ENCODE results near the gene NEDD4L. TPM values are rescaled to one million over a fixed set of nuclear protein-coding genes. Genes with fewer than 3 reads are reported as not detected.
A peak's percentile ranks its signal among the peaks of the same experiment; 100 is the strongest.

The NEDD4L gene
- total RNA-seq, 2 donors from 2014 or later = 149 to 212 TPM

DNA sequence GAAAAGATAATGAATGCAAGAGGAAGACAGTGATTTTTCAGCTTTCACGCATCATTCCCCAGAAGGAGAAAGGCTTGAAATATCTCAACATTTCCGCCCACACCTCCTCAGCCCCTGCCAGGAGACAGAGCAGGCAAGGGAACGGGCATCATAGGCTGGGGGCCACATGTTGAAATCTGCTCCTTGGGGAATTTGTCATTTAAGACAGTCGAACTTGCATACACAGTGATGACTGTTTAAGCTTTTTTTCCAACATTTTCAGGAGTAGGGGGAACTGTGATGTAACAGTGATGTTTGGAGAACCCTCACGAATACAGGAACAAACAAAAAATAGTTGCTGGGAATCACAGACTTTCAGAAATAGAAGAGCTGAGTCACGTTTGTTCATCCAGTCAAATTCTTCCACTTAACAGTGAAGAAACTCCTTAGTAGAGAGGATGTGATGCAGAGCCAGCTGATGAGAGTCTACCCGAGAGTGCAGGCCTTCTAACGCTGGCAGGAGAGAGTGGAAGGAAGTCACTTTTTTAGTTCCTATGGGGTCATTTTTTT, 318.1 kb downstream of the NEDD4L start:
- Histone ChIP-seq H3K36me3 (no peaks in the 10 kb centered on the region), H3K27me3 (no peaks in the 10 kb centered on the region)
- no peak for DNase-seq

DNA sequence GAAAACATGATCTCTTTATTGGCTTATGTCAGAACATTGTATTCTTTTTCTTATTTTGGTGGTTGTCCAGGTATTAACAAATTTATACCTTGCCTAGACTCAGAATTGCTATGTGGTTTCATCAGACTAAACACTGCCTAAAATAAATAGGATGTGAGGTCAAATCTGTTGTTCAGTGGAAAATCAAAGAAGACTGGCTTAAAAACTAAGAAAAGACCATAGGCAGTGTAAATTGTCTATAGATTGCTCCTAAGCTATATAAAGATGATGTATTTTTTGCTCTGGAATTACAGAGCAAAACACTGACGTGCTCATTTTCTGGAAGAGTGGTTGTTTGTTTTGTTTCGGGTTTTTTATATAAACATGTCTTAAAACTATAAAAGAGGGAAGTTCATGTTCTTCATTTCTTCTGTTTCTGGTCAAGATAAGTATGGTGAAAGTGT, 318.8 kb downstream of the NEDD4L start:
- H3K4me3 ChIP-seq = no peak overlapping the region
- intact Hi-C loops (cut with DNase I) = no loop called here
- no peak overlapping the region for H3K9ac ChIP-seq (ENCODE audit: low read depth in 2 of 2, low read length in 2 of 2)
- H3K27me3 ChIP-seq = no peaks in the 10 kb centered on the region
- no peaks in the 10 kb centered on the region for H3K4me1 ChIP-seq
- peak overlapping the region; percentile 18 for H3K27ac ChIP-seq
- DNase-seq = no peak
- H3K9me3 ChIP-seq = no peaks in the 10 kb centered on the region
- no peak for TF ChIP-seq CTCF (IDR thresholded peaks at IDR 0.05)
- H3K36me3 ChIP-seq = no peaks in the 10 kb centered on the region

More for the DNA sequence above, 318.1 kb downstream of the NEDD4L start:
- Histone ChIP-seq H3K4me3 (no peak overlapping the region), H3K4me1 (no peaks in the 10 kb centered on the region), H3K27ac (peak overlapping the region; percentile 18), H3K9ac (ENCODE audit: low read depth in 2 of 2, low read length in 2 of 2) (no peak overlapping the region), H3K9me3 (no peaks in the 10 kb centered on the region)
- intact Hi-C loops (cut with DNase I) = no loop called here
- TF ChIP-seq CTCF (IDR thresholded peaks at IDR 0.05) = no peak

- no peak for DNase-seq
- H3K4me1 ChIP-seq = no peaks in the 10 kb centered on the region
- no peak overlapping the region for H3K27ac ChIP-seq
- no peak overlapping the region for H3K4me3 ChIP-seq
- no peaks in the 10 kb centered on the region for H3K9me3 ChIP-seq
- H3K9ac ChIP-seq (ENCODE audit: low read depth in 2 of 2, low read length in 2 of 2) = no peak overlapping the region
- TF ChIP-seq CTCF (IDR thresholded peaks at IDR 0.05) = no peak
- H3K27me3 ChIP-seq = no peaks in the 10 kb centered on the region
- H3K36me3 ChIP-seq = no peaks in the 10 kb centered on the region
- intact Hi-C loops (cut with DNase I) = no loop called here
Measured at GRCh38 chr18:58363767-58364540, 319.9 kb downstream of the NEDD4L start.

DNA sequence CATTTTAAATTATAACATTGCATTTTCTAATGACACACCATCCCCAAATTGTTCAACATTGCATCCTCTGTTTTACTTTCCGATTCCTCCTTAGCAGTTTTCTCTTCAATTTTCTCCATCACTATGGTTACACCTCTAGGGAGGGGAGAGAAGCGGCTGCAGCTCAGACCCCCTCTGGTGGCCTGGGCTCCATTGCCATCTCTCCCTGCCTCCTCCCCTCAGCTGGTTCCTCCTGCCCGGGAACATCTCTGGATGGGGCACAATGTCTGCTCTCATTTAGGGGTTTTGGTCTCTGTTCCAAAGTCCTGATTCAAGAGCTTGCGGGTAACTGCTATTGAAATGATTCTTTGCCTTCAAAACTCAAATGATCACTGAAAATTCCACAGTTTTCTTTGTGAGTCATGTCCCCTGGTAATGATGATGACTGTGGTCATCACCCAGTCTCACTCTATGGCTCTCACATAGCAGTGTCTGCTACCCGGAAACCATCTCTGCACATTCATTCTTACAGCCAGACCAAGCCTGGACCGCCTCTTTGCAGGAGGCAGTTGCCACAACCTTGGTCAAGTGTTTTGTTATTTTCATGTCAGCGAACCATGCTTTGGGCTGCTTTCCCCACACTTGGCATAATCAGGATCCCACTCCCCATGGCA, 321.0 kb downstream of the NEDD4L start:
- Histone ChIP-seq H3K9ac (ENCODE audit: low read depth in 2 of 2, low read length in 2 of 2) (no peak overlapping the region), H3K36me3 (no peaks in the 10 kb centered on the region), H3K4me1 (no peaks in the 10 kb centered on the region), H3K27me3 (no peaks in the 10 kb centered on the region), H3K27ac (no peak overlapping the region), H3K9me3 (no peaks in the 10 kb centered on the region), H3K4me3 (no peak overlapping the region)
- DNase-seq = no peak
- TF ChIP-seq CTCF (IDR thresholded peaks at IDR 0.05) = no peak
- intact Hi-C loops (cut with DNase I) = no loop called here

DNA sequence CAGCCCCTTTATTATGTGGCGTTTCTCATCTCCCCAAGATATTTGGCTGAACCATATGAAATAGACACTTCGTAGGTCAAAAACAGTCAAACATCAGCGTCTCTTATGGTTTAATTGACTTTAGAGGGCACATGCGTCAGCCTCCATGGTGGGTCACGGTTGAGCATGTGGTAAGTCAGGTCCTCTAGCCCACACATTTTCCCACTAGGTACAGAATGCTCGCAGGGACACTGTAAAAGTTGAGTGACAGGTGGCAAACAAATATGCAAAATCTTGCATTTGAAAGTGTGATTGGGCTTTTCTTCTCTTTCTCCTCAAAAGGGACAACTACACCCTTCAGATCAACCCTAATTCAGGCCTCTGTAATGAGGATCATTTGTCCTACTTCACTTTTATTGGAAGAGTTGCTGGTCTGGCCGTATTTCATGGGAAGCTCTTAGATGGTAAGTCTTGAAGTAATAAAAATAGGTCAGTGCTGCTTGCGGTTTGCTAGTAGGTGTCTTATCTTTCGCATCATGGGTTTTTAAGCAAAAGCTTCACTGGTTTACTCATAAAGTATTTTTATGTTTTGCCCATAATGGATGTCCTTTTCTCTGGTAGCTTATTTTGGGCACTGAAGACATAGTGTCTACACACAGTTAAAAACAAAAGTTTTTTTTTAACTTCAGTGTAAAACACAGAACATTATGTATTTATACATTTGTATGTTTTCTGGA, 323.6 kb downstream of the NEDD4L start:
- no peaks in the 10 kb centered on the region for H3K36me3 ChIP-seq
- no peak overlapping the region for H3K4me3 ChIP-seq
- no peak overlapping the region for H3K27ac ChIP-seq
- no peak for DNase-seq
- H3K9me3 ChIP-seq = no peaks in the 10 kb centered on the region
- no peak overlapping the region for H3K9ac ChIP-seq (ENCODE audit: low read depth in 2 of 2, low read length in 2 of 2)
- H3K4me1 ChIP-seq = no peaks in the 10 kb centered on the region
- intact Hi-C loops (cut with DNase I) = no loop called here
- no peak for TF ChIP-seq CTCF (IDR thresholded peaks at IDR 0.05)
- no peaks in the 10 kb centered on the region for H3K27me3 ChIP-seq

All from colonic mucosa (tissue), 4 donors.